HG02885 (cell line): Measurements from ENCODE around the gene MFSD1.

Experiments
- ATAC-seq: cut with Tn5 transposase; IDR thresholded peaks from one replicate; pipeline ENCODE4 v1.9.1; 2021; ENCODE audit warnings: mild to moderate bottlenecking; ENCODE audit not compliant: unreplicated experiment, poor library complexity

MFSD1 gene

DNA sequence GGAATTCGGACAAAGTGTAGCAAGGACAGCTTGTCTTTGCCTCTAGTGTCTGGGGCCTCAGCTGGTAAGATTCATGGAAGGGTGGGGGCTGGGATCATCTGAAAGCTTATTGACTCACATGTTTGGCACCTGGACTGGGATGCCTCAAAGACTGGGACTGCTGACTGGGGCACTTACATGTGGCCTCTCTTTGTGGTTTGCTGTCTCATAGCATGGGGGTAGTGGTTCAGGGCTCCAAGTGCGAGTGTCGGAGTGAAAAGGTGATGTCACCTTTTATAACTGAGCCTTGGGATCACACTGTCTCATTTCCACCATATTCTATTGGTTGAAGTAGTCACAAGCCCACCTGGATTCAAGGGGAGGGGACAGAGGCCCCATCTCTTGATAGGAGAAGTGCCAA lies 6.8 kb downstream of the MFSD1 start:
- ATAC-seq: no peak

DNA sequence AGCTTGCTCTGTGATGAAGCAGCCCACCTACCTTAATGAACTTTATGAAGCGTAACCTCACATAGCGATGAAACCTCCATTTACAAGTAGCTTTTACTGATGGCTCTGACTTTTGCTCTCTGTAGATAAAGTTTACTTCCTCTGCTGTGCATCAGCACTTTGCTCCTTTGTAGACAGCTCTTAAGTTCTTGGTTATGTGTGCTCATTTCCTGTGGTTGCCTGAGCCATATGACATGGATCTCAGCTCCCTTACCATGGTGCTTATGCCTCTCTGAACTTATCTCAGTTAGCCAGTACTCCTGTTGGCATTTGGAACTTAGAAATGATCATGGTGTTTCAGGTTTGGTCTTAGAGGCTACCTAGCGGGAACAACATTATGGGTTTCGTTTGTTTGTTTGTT lies 7.8 kb downstream of the MFSD1 start:
- no peak for ATAC-seq

DNA sequence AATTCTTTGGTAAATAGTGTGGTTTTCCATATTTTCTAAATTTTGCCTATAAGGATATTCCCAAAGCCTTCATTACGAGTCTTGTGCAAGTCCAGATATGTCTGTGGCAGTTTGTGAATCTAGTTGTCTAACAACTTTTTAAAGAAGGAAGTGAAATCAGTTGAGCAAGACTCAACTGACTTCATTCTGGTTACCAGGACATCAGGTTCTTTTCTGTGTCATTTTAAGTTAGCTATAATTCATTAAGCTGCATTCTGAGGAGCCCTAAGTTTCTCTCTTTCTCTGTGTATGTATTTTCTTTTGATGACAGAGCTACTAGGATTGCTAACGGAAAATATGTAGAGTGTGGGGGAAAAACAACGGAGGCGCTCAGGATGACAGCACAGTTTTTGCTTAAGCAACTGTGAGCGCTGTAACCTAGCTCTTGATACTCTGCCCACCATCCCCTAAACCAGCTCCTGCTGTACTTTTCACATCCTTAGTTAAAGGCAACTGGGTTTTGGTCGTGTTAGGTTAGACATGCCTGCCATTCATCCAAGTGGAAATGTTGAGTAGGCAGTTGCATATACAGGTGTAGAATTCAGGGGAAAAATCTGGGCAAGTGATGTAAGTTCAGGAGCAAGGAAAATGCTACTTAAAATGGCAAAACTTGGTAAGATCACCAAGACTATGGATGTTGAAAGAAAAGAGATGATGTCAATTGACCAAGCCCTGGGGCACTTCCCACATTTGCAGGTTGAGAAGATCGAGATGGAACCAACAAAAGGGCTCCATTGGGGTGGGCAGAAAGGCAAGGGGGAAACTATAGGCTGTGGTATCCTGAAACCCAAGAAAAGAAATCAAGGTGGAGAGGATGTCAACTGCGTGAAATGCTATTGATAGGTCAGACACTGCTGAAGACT lies 9.2 kb downstream of the MFSD1 start:
- no peak for ATAC-seq

DNA sequence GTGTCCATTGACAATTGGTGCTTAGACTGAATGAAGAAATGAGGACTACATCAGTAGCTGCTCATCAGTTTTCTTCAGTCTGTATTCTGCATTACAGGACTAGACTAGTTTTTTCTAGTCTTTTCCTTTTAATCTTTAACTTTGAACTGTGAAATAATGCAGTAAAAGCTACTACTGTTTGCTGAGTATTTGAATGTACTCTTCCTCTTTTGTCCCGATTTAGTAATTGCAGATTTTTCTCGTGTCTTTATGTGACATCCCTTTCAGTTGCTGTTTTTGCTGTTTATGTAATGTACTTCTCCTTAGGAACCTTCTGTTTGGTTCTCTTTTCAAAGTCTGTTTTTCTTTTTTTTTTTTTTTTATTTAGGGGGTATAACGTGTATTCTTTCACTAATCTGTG lies 17.4 kb downstream of the MFSD1 start:
- no peak for ATAC-seq

DNA sequence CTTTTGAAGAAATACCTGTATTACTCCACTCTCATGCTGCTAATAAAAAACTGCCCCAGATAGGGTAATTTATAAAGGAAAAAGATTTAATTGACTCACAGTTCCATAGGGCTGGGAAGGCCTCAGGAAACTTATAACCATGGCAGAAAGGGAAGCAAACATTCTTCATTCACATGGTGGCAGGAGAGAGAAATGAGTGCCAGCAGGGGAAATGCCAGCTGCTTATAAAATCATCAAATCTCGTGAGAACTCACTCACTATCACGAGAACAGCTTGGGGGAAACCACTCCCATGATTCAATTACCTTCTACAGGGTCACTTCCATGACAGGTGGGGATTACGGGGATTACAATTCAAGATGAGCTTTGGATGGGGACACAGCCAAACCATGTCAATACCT lies 18.7 kb downstream of the MFSD1 start:
- ATAC-seq: no peak

DNA sequence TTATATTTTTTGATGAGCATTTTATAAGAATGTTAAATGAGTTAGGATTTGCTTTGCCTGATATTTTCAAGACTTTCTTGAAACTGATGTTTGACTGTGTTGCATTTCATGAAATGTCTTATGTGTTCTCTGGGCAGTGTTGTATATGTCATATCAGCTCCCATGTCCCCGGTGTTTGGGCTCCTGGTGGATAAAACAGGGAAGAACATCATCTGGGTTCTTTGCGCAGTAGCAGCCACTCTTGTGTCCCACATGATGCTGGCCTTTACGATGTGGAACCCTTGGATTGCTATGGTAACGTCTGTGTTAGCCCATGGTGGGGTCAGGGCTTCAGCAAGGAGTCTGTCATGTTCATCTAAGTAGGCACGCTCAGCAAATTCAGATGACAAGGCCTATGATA lies 20.0 kb downstream of the MFSD1 start:
- ATAC-seq: no peak

DNA sequence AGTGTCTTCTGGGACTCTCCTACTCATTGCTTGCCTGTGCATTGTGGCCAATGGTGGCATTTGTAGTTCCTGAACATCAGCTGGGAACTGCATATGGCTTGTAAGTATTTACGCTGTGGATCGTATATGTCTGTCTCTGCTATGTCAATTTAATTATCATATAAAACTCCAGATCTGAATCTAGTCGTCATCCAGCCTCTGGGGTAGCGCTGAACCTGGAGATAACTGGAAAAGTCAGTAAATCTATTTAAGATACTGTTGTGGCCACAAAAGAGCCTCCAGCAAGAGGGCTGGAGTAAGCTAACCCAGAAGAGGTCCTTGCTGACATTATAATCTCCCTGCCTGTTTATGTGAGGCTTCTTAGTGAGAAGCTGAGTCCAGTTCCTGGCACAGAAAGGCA lies 21.6 kb downstream of the MFSD1 start:
- ATAC-seq: no peak

DNA sequence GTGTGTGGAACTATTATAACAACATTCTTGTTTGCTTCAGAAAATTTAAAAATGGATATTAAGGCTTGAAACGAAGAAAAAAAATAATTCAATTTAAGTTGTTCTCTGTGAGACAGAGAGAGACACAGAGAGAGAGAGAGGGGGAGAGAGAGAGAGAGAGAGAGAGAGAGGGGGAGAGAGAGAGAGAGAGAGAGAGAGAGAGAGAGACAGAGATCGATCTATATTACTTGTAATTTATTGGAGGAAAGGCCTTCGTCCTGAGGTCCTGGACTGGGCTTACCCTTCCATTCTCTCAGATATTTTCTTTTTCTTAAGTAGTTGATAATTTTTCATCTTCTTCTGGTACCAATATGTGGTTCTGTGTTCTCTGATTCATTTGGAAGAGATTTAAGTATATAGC lies 25.9 kb downstream of the MFSD1 start:
- ATAC-seq: no peak

DNA sequence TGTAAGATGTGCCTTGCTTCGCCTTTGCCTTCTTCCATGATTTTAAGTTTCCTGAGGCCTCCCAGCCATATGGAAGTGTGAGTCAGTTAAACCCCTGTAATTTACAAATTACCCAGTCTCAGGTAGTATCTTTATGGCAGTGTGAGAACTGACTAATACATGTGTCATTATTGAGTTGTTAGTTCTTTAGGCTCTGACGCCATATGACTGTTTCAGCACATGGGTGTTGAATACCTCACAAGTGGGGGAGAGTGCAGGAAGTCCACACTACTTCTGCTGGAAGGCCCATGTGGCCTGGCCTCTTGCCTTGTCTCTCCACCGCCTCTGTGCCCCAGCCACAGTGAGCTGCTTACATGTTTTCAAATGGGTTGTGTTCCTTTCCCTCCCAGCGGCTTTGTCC lies 28.5 kb downstream of the MFSD1 start:
- ATAC-seq: no peak

DNA sequence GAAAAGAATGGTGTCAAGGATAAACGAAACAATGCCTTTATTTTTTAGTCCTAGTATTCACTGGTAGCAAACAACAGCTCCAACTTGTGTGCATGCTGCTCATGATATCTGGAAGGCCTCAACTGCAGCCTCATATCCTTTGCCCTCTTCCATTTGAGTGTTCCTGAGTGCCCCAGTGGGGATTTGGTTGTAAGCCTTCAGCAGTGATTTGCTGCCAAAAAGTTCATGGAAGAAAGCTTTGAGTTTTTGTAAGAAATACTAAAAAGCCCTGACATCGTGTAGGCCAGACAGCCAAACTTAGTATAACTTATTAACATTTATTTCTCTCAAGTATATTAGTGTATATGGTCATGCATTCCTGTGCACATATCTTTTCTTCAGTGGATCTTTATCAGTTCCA lies 30.0 kb downstream of the MFSD1 start:
- ATAC-seq: no peak

DNA sequence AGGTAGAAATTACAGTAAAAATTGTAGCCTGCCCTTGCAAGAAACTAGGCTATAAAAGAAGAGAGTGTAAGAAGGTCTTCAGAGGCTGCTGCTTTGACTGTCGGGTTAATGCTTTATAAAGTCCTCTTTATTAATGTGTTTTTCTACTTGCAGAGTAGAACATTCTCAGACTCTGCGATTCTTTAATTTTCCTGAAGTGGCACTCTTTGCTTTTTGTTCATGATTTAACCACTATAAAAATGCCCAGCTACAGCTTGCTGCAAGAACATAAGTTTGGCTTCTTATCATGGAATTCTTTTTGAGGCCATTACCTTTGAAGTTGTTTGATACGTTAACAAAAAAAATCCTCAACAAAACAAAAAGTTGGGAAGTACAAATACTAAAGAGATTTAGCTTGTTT lies 33.8 kb downstream of the MFSD1 start:
- ATAC-seq: no peak

DNA sequence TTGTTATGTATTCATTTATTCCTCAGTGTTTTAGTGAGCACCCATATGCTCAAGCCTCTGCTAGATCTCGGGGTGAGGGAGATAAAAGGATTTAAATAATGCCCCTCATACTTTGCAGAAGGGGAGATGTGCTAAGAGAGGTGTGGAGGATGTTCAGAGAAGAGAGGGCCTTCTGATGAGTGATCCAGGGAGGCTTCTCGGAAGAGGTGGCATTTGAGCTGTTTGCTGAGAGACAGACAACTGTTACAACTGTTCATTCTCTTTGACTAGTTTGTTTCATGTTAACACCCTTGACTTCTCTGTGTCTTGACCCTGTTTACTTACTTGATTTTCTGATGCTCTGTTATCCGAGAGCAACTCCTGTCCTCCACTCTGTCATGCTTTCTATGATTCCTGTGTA lies 34.5 kb downstream of the MFSD1 start:
- ATAC-seq: no peak

DNA sequence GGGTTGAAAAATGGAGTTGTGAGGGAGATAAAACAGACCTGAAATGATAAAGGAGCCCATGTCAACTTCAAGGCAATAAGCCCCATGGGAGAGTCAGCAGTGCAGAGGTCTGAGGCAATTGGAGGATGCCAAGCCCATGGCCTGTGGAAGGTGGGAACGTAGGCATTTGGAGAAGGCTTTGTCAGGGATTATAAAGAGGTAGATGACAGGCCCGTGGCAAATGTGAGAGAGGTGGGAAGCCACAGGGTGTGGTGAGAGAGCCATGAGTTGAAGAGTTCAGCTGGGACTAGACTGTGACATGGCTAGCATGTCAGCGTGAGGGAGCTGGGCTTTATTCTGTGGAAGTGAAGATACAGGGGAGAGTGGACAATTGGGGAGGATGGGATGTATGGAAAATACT lies 35.4 kb downstream of the MFSD1 start:
- no peak for ATAC-seq

DNA sequence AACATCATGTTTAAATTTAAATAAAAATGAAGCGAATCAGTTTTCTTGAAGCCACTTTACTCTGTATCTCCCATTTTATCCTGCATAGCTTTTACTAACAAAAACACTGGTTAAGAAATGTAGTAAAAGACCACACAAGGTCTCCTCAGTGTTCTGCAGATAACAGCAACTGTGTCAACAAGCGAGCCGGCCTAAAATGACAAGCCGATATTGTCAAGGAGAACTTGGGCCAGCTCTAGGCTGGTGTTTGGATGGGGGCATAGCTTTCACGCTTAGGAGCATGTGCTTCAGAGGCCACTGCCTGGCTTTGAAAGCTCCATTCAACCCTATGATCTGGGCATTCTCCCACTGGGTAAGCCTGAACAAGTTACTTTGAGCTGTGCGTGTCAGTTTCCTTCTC lies 38.1 kb downstream of the MFSD1 start:
- no peak for ATAC-seq

DNA sequence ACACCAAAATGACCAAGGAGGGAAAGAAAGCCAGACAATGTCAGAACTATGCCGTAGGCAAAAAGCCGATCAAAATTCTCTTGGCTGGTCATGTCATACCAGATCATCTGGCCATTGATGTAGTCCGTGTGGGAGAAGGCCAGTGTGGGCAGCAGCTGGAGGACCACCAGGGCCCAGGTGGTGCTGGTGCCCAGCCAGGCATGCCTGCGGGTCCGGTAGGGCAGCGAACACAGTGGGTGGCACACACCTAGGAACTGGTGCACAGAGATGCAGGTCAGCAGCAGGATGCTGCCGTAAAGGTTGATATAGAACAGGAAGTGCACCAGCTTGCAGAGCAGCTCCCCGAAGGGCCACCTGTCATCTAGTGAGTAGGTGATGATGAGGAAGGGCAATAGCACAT lies 39.5 kb downstream of the MFSD1 start:
- no peak for ATAC-seq

DNA sequence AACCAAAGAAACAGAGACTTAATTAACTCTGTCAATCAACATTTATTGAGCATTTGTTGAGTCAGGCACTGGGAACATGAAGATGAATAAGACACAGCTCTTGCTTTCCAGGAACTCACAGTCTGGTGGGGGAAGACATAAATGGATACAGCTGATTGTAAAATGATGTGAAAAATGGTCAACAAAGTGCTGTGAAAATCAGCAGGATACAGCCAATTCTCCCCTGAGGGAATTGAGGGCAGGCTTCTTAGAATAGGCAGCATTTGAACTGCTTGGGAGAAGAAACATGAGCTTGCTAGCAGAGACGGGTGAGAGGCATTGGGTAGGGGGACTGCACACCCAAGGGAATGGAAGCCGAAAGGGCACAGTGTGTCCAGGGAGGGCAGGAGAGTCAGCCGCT lies 41.1 kb downstream of the MFSD1 start:
- no peak for ATAC-seq

DNA sequence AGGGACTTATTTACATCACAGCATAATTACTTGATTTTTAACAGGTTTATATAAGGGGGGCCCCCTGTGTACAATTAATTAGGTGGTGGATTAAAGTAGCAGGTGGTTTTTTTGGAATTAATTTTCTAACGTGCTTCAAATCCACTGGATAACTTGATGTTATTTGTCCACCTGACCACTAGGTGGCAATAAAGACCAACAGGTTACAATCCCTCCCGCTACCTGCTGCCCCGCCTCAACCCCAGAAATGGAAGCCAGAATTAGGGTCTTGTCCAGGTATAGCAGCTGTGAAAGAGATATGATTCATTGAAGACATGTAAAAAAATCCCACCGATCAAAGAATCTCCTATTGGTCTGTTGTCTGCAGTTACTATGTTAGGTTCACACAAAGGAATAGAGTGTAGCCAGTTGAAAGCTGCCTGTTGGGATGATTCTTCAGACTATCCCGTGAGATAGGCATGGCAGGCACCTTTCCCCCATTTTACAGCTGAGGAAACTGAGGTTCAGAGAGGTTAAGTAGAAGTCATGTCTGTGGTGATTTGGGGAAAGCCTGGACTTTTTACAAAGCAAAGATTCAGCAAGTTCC lies 44.0 kb downstream of the MFSD1 start:
- ATAC-seq: peak; percentile 51

DNA sequence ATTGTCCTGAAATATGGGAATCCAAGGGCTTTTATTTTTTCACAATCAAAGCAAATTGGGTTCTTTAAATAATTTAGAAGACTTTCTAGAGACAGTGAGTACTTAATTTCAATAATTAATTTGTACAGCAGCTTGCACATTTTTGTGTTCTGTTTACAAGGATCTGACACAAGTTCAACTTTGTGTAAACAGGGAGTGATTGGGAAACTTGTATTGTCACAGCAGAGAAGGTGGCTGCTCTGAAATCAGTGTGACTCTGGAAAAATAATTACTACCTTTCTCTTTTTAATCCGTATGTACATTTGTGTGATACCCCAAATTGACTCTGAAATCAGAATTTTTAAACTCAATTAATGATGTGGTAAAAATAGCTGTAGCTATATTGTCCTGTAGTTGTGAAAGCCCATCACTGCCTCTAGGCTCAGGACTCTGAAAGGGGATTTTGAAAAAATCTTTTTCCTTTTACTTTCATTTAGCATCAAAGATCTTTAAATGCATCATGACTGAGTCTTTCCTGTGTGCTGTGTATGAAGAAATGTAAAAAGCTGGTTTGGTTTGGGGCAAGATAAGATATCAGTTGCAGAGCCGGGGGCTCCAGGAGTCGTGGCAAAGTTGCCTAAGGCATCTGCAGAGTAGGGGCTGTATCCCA lies 45.1 kb downstream of the MFSD1 start:
- ATAC-seq: peak; percentile 88

DNA sequence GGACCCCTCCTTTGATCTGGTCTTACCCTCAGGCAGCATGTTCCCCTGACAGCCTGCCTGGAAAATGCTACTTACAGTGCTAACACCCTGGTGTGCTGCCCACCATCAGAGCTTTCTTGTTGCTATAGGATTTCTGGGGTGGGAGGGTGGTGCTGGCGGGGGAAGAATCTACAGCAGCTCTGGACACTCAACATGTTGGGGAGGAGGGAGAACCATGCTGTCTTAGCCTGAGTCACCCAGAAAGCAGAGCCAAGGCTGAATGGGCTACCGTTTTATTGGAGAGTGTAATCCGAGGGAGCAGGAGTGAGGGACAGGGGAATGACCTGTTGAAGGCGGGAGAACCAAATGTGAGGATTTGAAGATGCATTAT lies 45.6 kb downstream of the MFSD1 start:
- ATAC-seq: peak; percentile 34

DNA sequence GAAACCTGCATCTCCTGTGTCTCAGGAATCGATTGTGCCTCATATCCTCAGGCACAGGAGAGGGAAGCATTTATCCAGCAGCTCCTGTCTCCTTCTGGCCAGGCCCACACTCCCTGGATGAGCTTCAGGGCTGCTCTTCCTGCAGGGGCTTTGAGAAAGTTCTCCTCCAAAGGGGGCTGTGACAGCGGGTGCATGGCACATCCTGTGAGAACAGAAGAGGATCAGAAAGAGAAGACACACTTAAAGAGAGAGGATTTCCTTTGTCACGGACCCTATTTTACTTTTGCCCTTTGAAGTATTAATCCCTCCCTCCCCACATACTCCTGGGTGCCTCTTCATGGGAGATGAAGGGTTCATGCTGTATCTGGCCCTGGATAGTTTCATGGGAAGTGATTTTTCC lies 46.0 kb downstream of the MFSD1 start:
- no peak for ATAC-seq

DNA sequence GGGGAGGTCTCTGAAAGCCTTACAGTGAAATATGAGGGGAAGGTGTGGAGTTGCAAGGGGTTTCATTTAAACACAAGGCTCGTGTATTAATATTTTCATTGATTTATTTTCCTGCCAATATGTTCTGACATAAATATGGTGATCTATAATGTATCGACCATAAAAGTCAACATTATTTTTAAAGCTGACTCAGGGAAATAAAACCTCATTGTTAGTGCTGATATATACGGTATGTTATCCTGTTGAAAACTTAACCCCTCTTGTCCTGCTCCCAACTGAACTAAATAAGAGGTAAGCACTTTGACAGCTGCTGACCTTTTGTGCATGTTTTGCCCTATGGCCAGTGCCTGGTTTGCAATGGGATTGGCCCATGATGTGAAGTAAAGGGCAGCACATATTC lies 47.9 kb downstream of the MFSD1 start:
- no peak for ATAC-seq

DNA sequence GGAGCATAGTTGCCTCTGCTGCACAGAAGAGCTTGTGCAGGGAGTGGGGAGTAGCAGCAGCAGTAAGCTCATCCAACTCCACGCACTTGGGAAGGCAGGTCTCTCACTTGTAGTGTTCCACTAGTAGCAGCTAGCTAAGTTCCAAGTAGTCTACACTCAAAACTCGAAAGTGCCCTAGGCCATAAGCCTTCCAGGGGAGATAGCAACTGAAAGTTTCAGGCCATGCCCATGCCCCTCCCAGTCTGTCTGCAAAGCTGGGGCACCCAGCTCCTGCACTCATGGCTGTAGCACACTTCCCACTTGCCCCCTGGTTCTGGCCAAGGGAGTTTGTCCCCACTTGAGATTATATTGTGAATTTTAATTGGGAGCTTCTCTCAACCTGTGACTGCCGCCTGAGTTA lies 57.5 kb downstream of the MFSD1 start:
- no peak for ATAC-seq
